HG03354 (cell line): ENCODE data around the gene FLNA.

Experiments used
- ATAC-seq: cut with Tn5 transposase; IDR thresholded peaks from one replicate; pipeline ENCODE4 v1.9.1; 2021; ENCODE audit warnings: mild to moderate bottlenecking; ENCODE audit not compliant: unreplicated experiment, poor library complexity, severe bottlenecking

The FLNA gene, protein sequence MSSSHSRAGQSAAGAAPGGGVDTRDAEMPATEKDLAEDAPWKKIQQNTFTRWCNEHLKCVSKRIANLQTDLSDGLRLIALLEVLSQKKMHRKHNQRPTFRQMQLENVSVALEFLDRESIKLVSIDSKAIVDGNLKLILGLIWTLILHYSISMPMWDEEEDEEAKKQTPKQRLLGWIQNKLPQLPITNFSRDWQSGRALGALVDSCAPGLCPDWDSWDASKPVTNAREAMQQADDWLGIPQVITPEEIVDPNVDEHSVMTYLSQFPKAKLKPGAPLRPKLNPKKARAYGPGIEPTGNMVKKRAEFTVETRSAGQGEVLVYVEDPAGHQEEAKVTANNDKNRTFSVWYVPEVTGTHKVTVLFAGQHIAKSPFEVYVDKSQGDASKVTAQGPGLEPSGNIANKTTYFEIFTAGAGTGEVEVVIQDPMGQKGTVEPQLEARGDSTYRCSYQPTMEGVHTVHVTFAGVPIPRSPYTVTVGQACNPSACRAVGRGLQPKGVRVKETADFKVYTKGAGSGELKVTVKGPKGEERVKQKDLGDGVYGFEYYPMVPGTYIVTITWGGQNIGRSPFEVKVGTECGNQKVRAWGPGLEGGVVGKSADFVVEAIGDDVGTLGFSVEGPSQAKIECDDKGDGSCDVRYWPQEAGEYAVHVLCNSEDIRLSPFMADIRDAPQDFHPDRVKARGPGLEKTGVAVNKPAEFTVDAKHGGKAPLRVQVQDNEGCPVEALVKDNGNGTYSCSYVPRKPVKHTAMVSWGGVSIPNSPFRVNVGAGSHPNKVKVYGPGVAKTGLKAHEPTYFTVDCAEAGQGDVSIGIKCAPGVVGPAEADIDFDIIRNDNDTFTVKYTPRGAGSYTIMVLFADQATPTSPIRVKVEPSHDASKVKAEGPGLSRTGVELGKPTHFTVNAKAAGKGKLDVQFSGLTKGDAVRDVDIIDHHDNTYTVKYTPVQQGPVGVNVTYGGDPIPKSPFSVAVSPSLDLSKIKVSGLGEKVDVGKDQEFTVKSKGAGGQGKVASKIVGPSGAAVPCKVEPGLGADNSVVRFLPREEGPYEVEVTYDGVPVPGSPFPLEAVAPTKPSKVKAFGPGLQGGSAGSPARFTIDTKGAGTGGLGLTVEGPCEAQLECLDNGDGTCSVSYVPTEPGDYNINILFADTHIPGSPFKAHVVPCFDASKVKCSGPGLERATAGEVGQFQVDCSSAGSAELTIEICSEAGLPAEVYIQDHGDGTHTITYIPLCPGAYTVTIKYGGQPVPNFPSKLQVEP (N-terminal part only)

GRCh38 chrX:154374313-154375155, at the start of gene FLNA:
FLNA (minus strand) TSS chrX:154374634; CDS start chrX:154371245, 3,389 bp downstream.
- ATAC-seq, result no peak

- no peak for ATAC-seq
Measured at GRCh38 chrX:154420402-154420756, 45.9 kb upstream of the FLNA start.

DNA sequence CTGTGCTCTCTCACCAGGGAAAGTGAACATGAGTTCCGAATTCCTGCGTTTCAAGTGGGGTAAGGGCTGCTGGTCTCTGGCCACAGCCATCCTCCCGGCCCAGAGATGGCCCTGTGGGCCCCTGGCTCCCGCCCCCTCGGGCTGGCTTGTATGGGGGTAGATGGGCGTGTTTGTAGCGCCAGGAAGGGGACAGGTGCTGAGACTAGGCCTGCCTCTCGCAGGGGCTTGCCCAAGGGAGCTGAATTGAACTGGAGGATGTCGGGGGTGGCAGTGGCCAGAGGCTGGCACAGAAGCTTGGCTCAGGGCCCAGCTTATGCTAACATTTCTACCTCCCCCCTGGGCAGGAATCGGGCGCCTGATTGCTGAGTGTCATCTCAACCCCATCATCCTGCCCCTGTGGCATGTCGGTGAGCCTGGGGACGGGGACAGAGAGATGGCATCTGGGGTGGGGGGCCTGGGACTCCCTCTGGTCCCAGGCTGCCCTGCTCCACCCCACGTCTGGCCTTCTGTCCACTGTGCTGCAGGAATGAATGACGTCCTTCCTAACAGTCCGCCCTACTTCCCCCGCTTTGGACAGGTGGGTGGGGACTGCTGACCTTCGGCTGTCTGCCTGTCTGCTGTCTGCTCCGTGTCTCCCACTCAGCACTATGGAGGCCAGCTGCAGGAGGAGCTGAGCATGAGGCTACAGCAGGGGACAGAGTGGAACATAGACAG, 45.4 kb upstream of the FLNA start:
- no peak for ATAC-seq

DNA sequence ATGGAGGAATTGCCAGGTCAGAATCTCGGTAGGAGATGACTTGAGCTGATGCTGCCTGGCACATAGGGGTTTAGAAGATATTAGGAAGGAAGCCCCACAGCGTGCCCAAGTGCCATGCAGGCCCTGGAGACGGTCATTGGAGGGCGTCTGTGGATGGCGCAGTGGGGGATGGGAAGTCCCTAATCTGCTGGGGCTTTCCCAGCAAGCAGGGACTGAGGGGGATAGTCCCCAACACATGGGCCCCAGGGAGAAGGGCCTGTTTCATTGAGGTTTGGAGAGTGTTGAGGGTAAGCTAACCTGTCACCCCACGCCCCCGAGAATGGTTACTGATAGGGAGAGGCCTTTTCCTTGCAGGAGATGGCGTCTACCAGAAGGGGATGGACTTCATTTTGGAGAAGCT, 44.8 kb upstream of the FLNA start:
- no peak for ATAC-seq

GRCh38 chrX:154417157-154417556, 42.7 kb upstream of the FLNA start:
- ATAC-seq, result no peak

DNA sequence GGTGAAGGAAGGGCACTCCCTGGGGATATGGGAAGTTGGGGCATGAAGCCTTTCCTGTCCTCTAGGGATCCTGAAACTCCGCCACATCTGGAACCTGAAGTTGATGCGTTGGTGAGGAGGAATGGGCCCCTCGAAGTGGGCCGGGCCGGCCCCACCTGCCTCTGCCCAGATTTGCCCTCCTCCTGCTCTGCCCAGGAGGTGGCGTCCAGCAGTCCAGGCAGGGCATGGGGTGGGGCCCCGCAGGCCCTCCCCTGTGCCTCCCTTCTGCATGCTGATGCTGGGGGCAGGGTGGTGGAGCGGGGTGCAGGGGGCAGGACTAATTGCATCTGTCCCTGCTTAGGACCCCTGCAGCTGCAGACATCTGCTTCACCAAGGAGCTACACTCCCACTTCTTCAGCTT, 38.7 kb upstream of the FLNA start:
- ATAC-seq, result no peak

DNA sequence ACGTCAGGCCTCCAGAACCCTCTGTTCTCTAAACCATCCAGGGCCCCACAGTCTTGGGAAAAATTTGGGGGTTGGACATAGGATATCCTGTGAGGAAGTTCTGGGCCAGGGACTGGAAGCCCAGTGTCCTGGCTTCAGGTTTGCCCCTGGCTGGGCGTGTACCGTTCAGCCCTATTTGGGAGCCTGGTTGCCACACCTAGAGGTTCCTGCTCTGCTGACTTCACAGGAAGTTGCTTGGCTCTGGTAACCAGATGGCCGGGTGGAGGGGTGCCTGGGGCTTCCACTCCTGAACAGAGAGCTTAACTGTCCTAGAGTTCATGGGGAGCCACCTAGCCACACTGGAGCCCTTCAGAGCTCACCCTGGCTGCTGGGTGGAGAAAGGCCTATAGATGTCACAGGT, 38.0 kb upstream of the FLNA start:
- ATAC-seq, result no peak

- peak; percentile 58 for ATAC-seq
Measured at GRCh38 chrX:154411981-154412340, 37.5 kb upstream of the FLNA start.

DNA sequence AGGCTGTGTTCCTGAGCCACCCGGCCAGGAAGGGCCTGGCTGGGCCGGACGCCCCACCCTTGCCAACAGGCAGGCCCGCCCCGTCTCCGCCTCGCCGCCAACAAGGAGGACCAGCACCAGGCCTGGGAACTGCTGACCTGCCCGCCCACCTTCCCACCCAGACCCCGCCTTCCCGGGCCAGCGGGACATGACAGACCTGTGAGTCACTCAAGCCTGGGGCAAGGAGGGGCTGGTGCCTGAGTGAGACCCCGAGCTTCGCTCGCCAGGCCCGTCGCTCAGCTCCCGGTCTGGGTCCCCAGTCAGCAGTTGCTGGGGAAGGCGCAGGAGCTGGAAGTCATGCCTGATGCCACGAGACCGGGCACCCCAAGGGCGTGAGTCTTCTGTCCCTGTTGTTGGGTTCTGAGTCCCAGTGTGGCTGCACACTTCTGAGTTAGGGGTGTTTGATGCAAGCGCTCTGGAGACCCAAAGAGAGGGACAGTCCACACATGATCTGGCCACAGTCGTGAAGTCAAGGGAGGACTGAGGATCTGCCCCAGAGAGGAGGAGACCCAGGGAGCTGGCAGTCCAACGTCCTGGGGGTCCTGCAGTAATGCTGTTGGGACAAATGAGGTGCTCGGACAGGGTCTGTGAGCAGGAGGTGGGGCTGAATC, 34.9 kb upstream of the FLNA start, which contains the start of gene DNASE1L1:
DNASE1L1 (minus strand) TSS at position 33 of the 650 bp plus-strand sequence. CDS start 3,686 bp downstream, outside the sequence.
- ATAC-seq, result no peak

DNA sequence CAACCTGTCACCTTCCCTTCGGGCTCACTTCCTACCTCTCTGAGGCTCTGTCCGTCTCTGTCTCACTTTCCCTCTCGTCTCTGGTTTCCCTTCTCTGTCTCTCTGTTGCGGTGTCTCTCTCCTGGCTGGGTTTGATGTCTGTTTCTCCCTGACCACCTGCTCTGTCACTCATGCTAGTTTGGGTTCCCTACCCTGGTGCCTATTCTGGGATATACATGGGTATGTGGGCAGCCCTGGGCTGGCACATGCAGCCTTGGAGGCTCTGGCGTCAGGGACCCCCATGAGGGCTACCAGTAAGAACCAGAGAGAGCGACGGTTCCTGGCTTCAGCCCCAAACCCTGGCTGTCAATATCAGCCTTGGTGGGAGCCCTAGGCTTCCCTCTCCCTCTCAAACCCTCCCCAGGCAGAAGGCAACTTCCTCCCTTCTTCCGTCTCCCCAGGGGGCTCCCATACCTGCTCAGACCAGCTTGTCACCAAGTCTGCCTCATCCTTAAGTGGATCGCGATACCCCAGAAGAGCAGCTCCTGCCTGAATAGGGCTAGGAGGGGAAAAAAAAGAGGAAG, 34.3 kb upstream of the FLNA start:
- no peak for ATAC-seq

GRCh38 chrX:154404625-154405192, 30.3 kb upstream of the FLNA start:
- ATAC-seq, result no peak

GRCh38 chrX:154403858-154404257, 29.4 kb upstream of the FLNA start:
- ATAC-seq, result no peak

DNA sequence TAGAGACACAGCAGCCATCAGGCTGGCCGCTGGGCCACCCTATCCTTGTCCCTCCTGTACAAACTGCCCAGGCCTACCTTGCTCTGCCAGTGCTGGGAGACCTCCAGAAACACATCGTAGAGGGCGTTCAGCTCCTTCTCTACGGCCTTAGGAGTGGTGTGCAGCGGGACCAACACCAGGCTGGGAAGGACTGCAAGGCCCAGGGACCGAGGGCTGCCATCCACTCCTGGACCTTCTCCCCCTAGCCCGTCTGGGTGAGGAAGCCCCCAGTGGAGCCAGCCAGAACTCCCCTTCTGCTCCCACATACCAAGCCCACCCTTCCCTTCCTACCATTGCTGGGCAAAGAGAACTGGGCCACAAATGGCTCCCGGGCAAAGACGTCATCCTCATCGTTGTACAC, 28.8 kb upstream of the FLNA start:
- ATAC-seq, result no peak

- ATAC-seq, result no peak
Measured at GRCh38 chrX:154402622-154403127, 28.2 kb upstream of the FLNA start.

DNA sequence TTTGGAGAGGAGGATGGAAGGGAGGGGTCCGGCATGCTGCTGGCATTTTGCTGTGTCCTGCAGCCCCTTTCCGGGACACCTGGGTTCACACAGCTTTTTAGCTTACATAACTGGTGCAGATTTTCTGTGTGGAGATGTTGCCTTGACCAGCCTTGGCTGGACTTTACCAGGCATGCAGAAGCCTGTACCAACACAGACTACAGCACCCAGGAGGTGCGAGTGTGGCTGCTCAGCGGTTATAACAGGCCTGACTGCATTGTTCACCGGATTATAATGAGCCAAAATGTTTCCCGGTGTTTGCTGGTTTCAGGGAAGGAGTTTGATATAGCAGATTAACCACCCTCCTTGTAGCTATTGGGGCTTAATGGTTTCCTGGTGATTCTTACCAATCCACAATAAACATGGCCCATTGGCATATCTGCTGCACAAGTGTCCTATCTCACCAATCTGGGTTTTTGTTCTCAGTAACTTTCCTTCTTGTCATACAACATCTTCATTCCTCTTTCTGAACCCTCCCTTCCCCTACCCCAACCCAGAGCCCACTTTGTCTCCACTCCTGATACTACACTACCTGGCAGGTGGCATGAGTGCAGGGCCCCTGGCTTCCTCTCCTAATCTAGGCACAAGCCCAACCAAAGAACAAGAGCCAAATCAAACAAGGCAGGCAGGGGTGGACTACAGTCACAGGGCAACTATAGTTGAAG, 27.6 kb upstream of the FLNA start:
- ATAC-seq, result no peak

DNA sequence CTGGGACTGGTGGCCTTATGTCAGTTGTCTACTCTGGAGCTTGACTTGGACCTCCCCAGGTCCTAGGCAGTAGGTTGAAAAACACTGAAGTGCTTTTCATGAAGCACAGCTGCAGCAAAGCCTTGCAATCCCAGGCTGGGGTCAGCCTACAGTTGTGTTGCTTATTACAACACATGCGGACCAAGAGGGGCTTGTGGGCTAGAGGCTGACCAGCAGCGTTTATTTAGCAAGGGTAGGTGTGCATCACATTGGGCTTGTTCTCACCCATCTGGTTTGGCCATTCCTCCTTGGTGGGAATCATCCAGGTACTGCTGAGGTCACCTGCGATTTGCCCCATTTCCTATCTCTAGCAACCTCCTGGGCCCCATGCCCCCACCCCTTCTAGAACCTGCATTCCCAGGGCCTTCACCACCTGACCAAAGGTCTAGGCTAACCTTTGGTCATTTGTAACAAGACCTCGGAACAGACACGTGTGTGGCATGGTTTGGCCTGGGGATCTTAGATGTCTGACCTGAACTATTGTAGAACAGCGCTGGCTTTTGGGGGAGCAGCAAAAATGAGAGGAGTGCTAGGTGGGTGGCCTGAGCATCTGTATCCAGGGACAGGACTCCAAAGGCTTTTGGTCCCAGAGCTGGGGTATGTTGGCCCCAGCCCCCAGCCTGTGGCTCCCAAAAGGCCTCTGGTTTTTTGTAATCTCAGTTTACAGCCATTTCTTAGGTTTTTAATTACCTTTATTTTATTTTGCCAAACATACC, 26.8 kb upstream of the FLNA start:
- ATAC-seq, result no peak
